CD4-positive, CD25-positive, alpha-beta regulatory T cell (primary cell): ENCODE results near the gene MYLK3. TPM values are rescaled to one million over a fixed set of nuclear protein-coding genes. Genes with fewer than 3 reads are reported as not detected.

Experiments used
- polyA plus RNA-seq, 4 donors: library from polyadenylated mRNA; unstranded; fragments of 300-500 nt; fragmentation: Illumina TruSeq; gene quantifications; one replicate each; pipeline ENCODE4 v1.2.3, GENCODE V29; 2021
- total RNA-seq: library from RNA; stranded (reverse); gene quantifications from one replicate; pipeline ENCODE4 v1.2.3, GENCODE V29; 2022

Gene MYLK3
- total and polyA plus RNA-seq, 5 donors from 2014 or later: not detected

Other genes with a start within 250 kb of the MYLK3 start
- 6.9 TPM for gene SHCBP1, start 127.0 kb downstream of the MYLK3 start, total RNA-seq
- gene SHCBP1, start 127.0 kb downstream of the MYLK3 start, polyA plus RNA-seq: 1 to 10 TPM in 3 of 4 donors, under 1 TPM in 1; 0.91 to 2.2 (median 1.2) TPM
- gene VPS35, start 59.2 kb downstream of the MYLK3 start, total RNA-seq: 34.1 TPM
- 10 to 100 TPM; 74.3 to 90.3 (median 86.2) TPM for gene VPS35, start 59.2 kb downstream of the MYLK3 start, polyA plus RNA-seq
- 8.7 TPM for gene ORC6, start 58.7 kb downstream of the MYLK3 start, total RNA-seq
- gene ORC6, start 58.7 kb downstream of the MYLK3 start, polyA plus RNA-seq: 1 to 10 TPM in 3 of 4 donors, under 1 TPM in 1; 0.83 to 1.9 (median 1.6) TPM
- gene C16orf87, start 82.8 kb upstream of the MYLK3 start, total RNA-seq: 24.6 TPM
- 10 to 100 TPM; 13.1 to 22.6 (median 15.8) TPM for gene C16orf87, start 82.8 kb upstream of the MYLK3 start, polyA plus RNA-seq
- gene GPT2, start 136.0 kb upstream of the MYLK3 start, total RNA-seq: 0.81 TPM
- under 1 TPM; 0.33 to 0.71 (median 0.37) TPM for gene GPT2, start 136.0 kb upstream of the MYLK3 start, polyA plus RNA-seq
- gene DNAJA2, start 225.3 kb upstream of the MYLK3 start, total RNA-seq: 90.8 TPM
- 100 to 1,000 TPM in 2 of 4 donors, 10 to 100 TPM in 2; 93.2 to 110 (median 100) TPM for gene DNAJA2, start 225.3 kb upstream of the MYLK3 start, polyA plus RNA-seq